Liver (tissue), 9 donors: ENCODE results near the gene NFATC1. TPM values are rescaled to one million over a fixed set of nuclear protein-coding genes. Genes with fewer than 3 reads are reported as not detected.

Experiments
- DNase-seq: peaks from one replicate; pipeline ENCODE4 v3.0.0-alpha.2; 2017; ENCODE audit warnings: low spot score
- H3K27ac ChIP-seq, 2 donors: one replicate each; pipeline ENCODE4 v1.7.0; 2013; ENCODE audit warnings: inconsistent platforms in 2 of 2, low read length in 2 of 2, control low read depth in 1 of 2, low read depth in 1 of 2, mild to moderate bottlenecking in 1 of 2
- H3K27me3 ChIP-seq, 4 donors: one replicate each; pipeline versions ENCODE4 v1.6.1 to v1.7.0; 2013; ENCODE audit warnings: low read length in 3 of 4, inconsistent platforms in 1 of 4, mild to moderate bottlenecking in 1 of 4, moderate library complexity in 1 of 4; ENCODE audit not compliant: control insufficient read depth in 4 of 4, insufficient read depth in 4 of 4
- H3K36me3 ChIP-seq, 4 donors: one replicate each; pipeline versions ENCODE4 v1.6.1 to v1.7.0; 2013; ENCODE audit warnings: low read length in 3 of 4, mild to moderate bottlenecking in 3 of 4, low read depth in 1 of 4, moderate library complexity in 1 of 4; ENCODE audit not compliant: control insufficient read depth in 4 of 4, insufficient read depth in 3 of 4
- H3K4me1 ChIP-seq, 4 donors: one replicate each; pipeline versions ENCODE4 v1.6.1 to v1.7.0; 2013; ENCODE audit warnings: low read length in 3 of 4, mild to moderate bottlenecking in 3 of 4, moderate library complexity in 1 of 4; ENCODE audit not compliant: control insufficient read depth in 4 of 4, insufficient read depth in 4 of 4
- H3K4me3 ChIP-seq, 3 donors: one replicate each; pipeline versions ENCODE4 v1.6.1 to v1.7.0; 2013; ENCODE audit warnings: low read length in 3 of 3, control low read depth in 1 of 3, low read depth in 1 of 3, mild to moderate bottlenecking in 1 of 3
- H3K9ac ChIP-seq, 2 donors: one replicate each; pipeline ENCODE4 v1.7.0; 2013; ENCODE audit warnings: low read length in 2 of 2, mild to moderate bottlenecking in 2 of 2, moderate library complexity in 2 of 2, control low read depth in 1 of 2, low read depth in 1 of 2
- H3K9me3 ChIP-seq, 4 donors: one replicate each; pipeline versions ENCODE4 v1.6.1 to v1.7.0; 2013; ENCODE audit warnings: low read length in 3 of 4; ENCODE audit not compliant: control insufficient read depth in 4 of 4
- ATF3 ChIP-seq: IDR thresholded peaks from 2 replicates; pipeline ENCODE4 v1.6.1; 2016; ENCODE audit warnings: antibody characterized with exemption
- CTCF ChIP-seq: fragments of 150-350 bp; IDR thresholded peaks from 2 replicates; pipeline ENCODE4 v1.5.1; 2017; ENCODE audit warnings: improper control_type of control experiment, low read depth, low read length; ENCODE audit not compliant: missing input control
- EGR1 ChIP-seq, 2 donors: IDR thresholded peaks; 2 replicates each; pipeline ENCODE4 v1.6.1; 2016 to 2018; ENCODE audit warnings: antibody characterized with exemption in 2 of 2, low read depth in 2 of 2
- FOXA1 ChIP-seq: IDR thresholded peaks from 2 replicates; pipeline ENCODE4 v1.6.1; 2016; ENCODE audit warnings: antibody characterized with exemption
- FOXA2 ChIP-seq: IDR thresholded peaks from 2 replicates; pipeline ENCODE4 v1.6.1; 2016; ENCODE audit warnings: antibody characterized with exemption
- GABPA ChIP-seq, 2 donors: IDR thresholded peaks in 1 of 2; conservative IDR thresholded peaks in 1 of 2; 2 replicates each; pipeline ENCODE4 v1.6.1; 2016; ENCODE audit warnings: antibody characterized with exemption in 2 of 2, mild to moderate bottlenecking in 1 of 2, moderate library complexity in 1 of 2
- HNF4A ChIP-seq, 2 donors: conservative IDR thresholded peaks; 2 replicates each; pipeline ENCODE4 v1.6.1; 2016; ENCODE audit warnings: antibody characterized with exemption in 2 of 2, mild to moderate bottlenecking in 2 of 2
- HNF4G ChIP-seq: IDR thresholded peaks from 2 replicates; pipeline ENCODE4 v1.6.1; 2016; ENCODE audit warnings: antibody characterized with exemption
- JUND ChIP-seq, 2 donors: IDR thresholded peaks; 2 replicates each; pipeline ENCODE4 v1.6.1; 2016; ENCODE audit warnings: antibody characterized with exemption in 2 of 2
- MAX ChIP-seq: IDR thresholded peaks from 2 replicates; pipeline ENCODE4 v1.6.1; 2016; ENCODE audit warnings: antibody characterized with exemption
- NR2F2 ChIP-seq: IDR thresholded peaks from 2 replicates; pipeline ENCODE4 v1.6.1; 2016; ENCODE audit warnings: antibody characterized with exemption
- RAD21 ChIP-seq, 2 donors: IDR thresholded peaks; 2 replicates each; pipeline ENCODE4 v1.6.1; 2016; ENCODE audit warnings: antibody characterized with exemption in 2 of 2, mild to moderate bottlenecking in 2 of 2
- REST ChIP-seq: IDR thresholded peaks from 2 replicates; pipeline ENCODE4 v1.6.1; 2016; ENCODE audit warnings: antibody characterized with exemption, mild to moderate bottlenecking
- RXRA ChIP-seq, 2 donors: IDR thresholded peaks; 2 replicates each; pipeline ENCODE4 v1.6.1; 2017 to 2018; ENCODE audit warnings: antibody characterized with exemption in 2 of 2, mild to moderate bottlenecking in 1 of 2
- SP1 ChIP-seq: IDR thresholded peaks from 2 replicates; pipeline ENCODE4 v1.6.1; 2018; ENCODE audit warnings: antibody characterized with exemption, mild to moderate bottlenecking
- TAF1 ChIP-seq: conservative IDR thresholded peaks from 2 replicates; pipeline ENCODE4 v1.6.1; 2016; ENCODE audit warnings: antibody characterized with exemption, mild to moderate bottlenecking
- YY1 ChIP-seq: IDR thresholded peaks from 2 replicates; pipeline ENCODE4 v1.6.1; 2016; ENCODE audit warnings: antibody characterized with exemption, mild to moderate bottlenecking
- ZBTB33 ChIP-seq: IDR thresholded peaks from 2 replicates; pipeline ENCODE4 v1.6.1; 2016; ENCODE audit warnings: antibody characterized with exemption
- WGBS: extraction: QIAGEN DNeasy Blood & Tissue Kit; methylation state at CpG from one replicate; pipeline ENCODE4 v1.1.7; 2013; 5-methylcytosine and 5-hydroxymethylcytosine counted together
- polyA plus RNA-seq, 2 donors: library from polyadenylated mRNA; stranded (reverse) in 1 of 2; unstranded in 1 of 2; fragments of 200-250 nt in 1 of 2; fragments of >200 nt in 1 of 2; fragmentation: Nextera tagmentation in 1 of 2; extraction: Ambion mirVana in 1 of 2; gene quantifications; one replicate each; pipeline versions ENCODE4 v1.2.1 to v1.2.3, GENCODE V29; 2013 to 2015
- total RNA-seq, 2 donors: library from RNA; depleted of rRNA; stranded (reverse); fragments of >200 nt; gene quantifications; one replicate each; pipeline ENCODE4 v1.2.3, GENCODE V29; 2014
- donor health status: healthy.
- donor health status: healthy.
- donor health status: healthy.
- donor health status: healthy.
- donor health status: healthy.

Gene NFATC1
- total and polyA plus RNA-seq, 4 donors, result 0.57 to 2.2 (median 1.3) TPM

- Histone ChIP-seq H3K4me3 (no peak overlapping the region), H3K4me1 (no peaks in the 10 kb centered on the region), H3K36me3 (peaks cover 0 to 2% (median 0%) of the 10 kb centered on the region in 4 donors), H3K9me3 (no peaks in the 10 kb centered on the region), H3K9ac (no peak overlapping the region), H3K27me3 (no peaks in the 10 kb centered on the region), H3K27ac (no peak overlapping the region)
- TF ChIP-seq MAX (no peak), SP1 (no peak)
- no peak for DNase-seq
- 85% methylated on average over 20 of the region's 20 CpGs for WGBS
Observed at GRCh38 chr18:79531386-79531785, 135.7 kb downstream of the NFATC1 start.

GRCh38 chr18:79531926-79532312 lies 136.2 kb downstream of the NFATC1 start:
- no peak for DNase-seq
- no peak for TF ChIP-seq ATF3
- H3K9me3 ChIP-seq, result no peaks in the 10 kb centered on the region
- no peak overlapping the region for H3K9ac ChIP-seq
- no peaks in the 10 kb centered on the region for H3K4me1 ChIP-seq
- WGBS, result 75% methylated on average over 18 of the region's 18 CpGs
- H3K36me3 ChIP-seq, result peaks cover 0 to 2% (median 0%) of the 10 kb centered on the region in 4 donors
- H3K27me3 ChIP-seq, result no peaks in the 10 kb centered on the region
- H3K27ac ChIP-seq, result no peak overlapping the region
- no peak overlapping the region for H3K4me3 ChIP-seq

- Histone ChIP-seq H3K4me1 (no peaks in the 10 kb centered on the region), H3K27ac (no peak overlapping the region), H3K9me3 (peaks cover 0 to 1% (median 0%) of the 10 kb centered on the region in 4 donors), H3K36me3 (peaks cover 0 to 2% (median 0%) of the 10 kb centered on the region in 4 donors), H3K4me3 (no peak overlapping the region), H3K27me3 (no peaks in the 10 kb centered on the region), H3K9ac (no peak overlapping the region)
- DNase-seq, result no peak
- WGBS, result 62% methylated on average over 34 of the region's 34 CpGs
- no peak for TF ChIP-seq RAD21 (IDR thresholded peaks at IDR 0.05)
- no peak for TF ChIP-seq EGR1 (IDR thresholded peaks at IDR 0.05; ENCODE audit: low read depth in 2 of 2)
- TF ChIP-seq GABPA (IDR thresholded peaks at IDR 0.05 in 1 of 2, conservative IDR thresholded peaks at IDR 0.05 in 1 of 2), result no peak
- TF ChIP-seq YY1, result no peak
- TF ChIP-seq FOXA1, result no peak
- TF ChIP-seq ZBTB33, result no peak
- TF ChIP-seq ATF3, result no peak
- TF ChIP-seq SP1, result no peak
- TF ChIP-seq MAX, result no peak
- TF ChIP-seq NR2F2, result no peak
- TF ChIP-seq JUND (IDR thresholded peaks at IDR 0.05), result no peak
- no peak for TF ChIP-seq HNF4A (conservative IDR thresholded peaks at IDR 0.05)
- no peak for TF ChIP-seq RXRA (IDR thresholded peaks at IDR 0.05)
- no peak for TF ChIP-seq FOXA2
- no peak for TF ChIP-seq CTCF
- TF ChIP-seq HNF4G, result no peak
- no peak for TF ChIP-seq TAF1
- no peak for TF ChIP-seq REST
Observed at GRCh38 chr18:79532313-79533007, 136.7 kb downstream of the NFATC1 start.
